HG03565 (cell line): ENCODE results near the gene LRRC3.

Experiments used
- ATAC-seq: cut with Tn5 transposase; IDR thresholded peaks from one replicate; pipeline ENCODE4 v1.9.1; 2021; ENCODE audit warnings: mild to moderate bottlenecking, moderate library complexity; ENCODE audit not compliant: unreplicated experiment

The LRRC3 gene

GRCh38 chr21:44423941-44424607 is 31.2 kb upstream of the LRRC3 start:
- ATAC-seq = no peak

- no peak for ATAC-seq
Measured at GRCh38 chr21:44424608-44425306, 30.6 kb upstream of the LRRC3 start.

- no peak for ATAC-seq
Measured at GRCh38 chr21:44425307-44425894, 29.9 kb upstream of the LRRC3 start.

- no peak for ATAC-seq
Measured at GRCh38 chr21:44425895-44426662, 29.2 kb upstream of the LRRC3 start.

GRCh38 chr21:44426663-44427191 is 28.6 kb upstream of the LRRC3 start:
- no peak for ATAC-seq

- ATAC-seq = no peak
Measured at GRCh38 chr21:44427241-44428120, 27.8 kb upstream of the LRRC3 start.

GRCh38 chr21:44428281-44428960 is 26.9 kb upstream of the LRRC3 start:
- no peak for ATAC-seq

- no peak for ATAC-seq
Measured at GRCh38 chr21:44429894-44430293, 25.4 kb upstream of the LRRC3 start.

- ATAC-seq = no peak
Measured at GRCh38 chr21:44431300-44431699, 24.0 kb upstream of the LRRC3 start.

GRCh38 chr21:44432841-44433790 is 22.2 kb upstream of the LRRC3 start:
- no peak for ATAC-seq

- no peak for ATAC-seq
Measured at GRCh38 chr21:44433791-44434567, 21.3 kb upstream of the LRRC3 start.

- no peak for ATAC-seq
Measured at GRCh38 chr21:44434568-44434925, 20.8 kb upstream of the LRRC3 start.

GRCh38 chr21:44434936-44435635 is 20.2 kb upstream of the LRRC3 start:
- ATAC-seq = no peak

- no peak for ATAC-seq
Measured at GRCh38 chr21:44436111-44436611, 19.1 kb upstream of the LRRC3 start.

GRCh38 chr21:44436958-44437357 is 18.4 kb upstream of the LRRC3 start:
- no peak for ATAC-seq

- ATAC-seq = no peak
Measured at GRCh38 chr21:44437371-44437695, 18.0 kb upstream of the LRRC3 start.

- no peak for ATAC-seq
Measured at GRCh38 chr21:44437696-44438431, 17.4 kb upstream of the LRRC3 start.
